Ovary (tissue), 3 donors: ENCODE measurements around the gene ZBTB7B.

Experiments
- CTCF ChIP-seq, 3 donors: fragments of 450-650 bp in 2 of 3; fragments of 200-600 bp in 1 of 3; IDR thresholded peaks; one replicate each; pipeline versions ENCODE4 v1.5.1 to v1.8.0; 2016 to 2022; ENCODE audit warnings: antibody characterized with exemption in 3 of 3, mild to moderate bottlenecking in 1 of 3
- EP300 ChIP-seq: sonication (generic); formaldehyde crosslinking; IDR thresholded peaks from one replicate; pipeline ENCODE4 v1.6.1; 2017; ENCODE audit warnings: antibody characterized with exemption
- donor health status: DM: no; HTN: no; CAD: no.

- TF ChIP-seq CTCF (IDR thresholded peaks at IDR 0.05) (no peak), EP300 (no peak)
Observed at GRCh38 chr1:155011004-155011416, 8.4 kb downstream of the ZBTB7B start.
